HepG2 (cell line): ENCODE results near the gene AP3D1. TPM values are rescaled to one million over a fixed set of nuclear protein-coding genes. Genes with fewer than 3 reads are reported as not detected.
A peak's percentile ranks its signal among the peaks of the same experiment; 100 is the strongest.

Source experiments
- KDM1A ChIP-seq: IDR thresholded peaks from 2 replicates; pipeline ENCODE4 v1.6.1; 2016; ENCODE audit warnings: missing compliant biosample characterization
- PAXIP1 ChIP-seq: sonication (generic); formaldehyde crosslinking; conservative IDR thresholded peaks from 2 replicates; pipeline ENCODE4 v1.4.0; 2020; ENCODE audit warnings: mild to moderate bottlenecking, missing genetic modification reagents, moderate library complexity
- RXRA ChIP-seq: sonication (generic); formaldehyde crosslinking; IDR thresholded peaks from 2 replicates; pipeline ENCODE4 v1.5.1; 2020; ENCODE audit warnings: missing genetic modification reagents
- ZBTB8A ChIP-seq: sonication (generic); formaldehyde crosslinking; IDR thresholded peaks from 2 replicates; pipeline ENCODE4 v1.4.0; 2020; ENCODE audit warnings: mild to moderate bottlenecking, low read depth, missing genetic modification reagents, borderline replicate concordance
- ZFX ChIP-seq: sonication (generic); formaldehyde crosslinking; IDR thresholded peaks from 2 replicates; pipeline ENCODE4 v1.4.0; 2020; ENCODE audit warnings: mild to moderate bottlenecking, low read depth, missing genetic modification reagents, moderate library complexity
- ZNF318 ChIP-seq: sonication (generic); formaldehyde crosslinking; IDR thresholded peaks from 2 replicates; pipeline ENCODE4 v1.4.0; 2020; ENCODE audit warnings: mild to moderate bottlenecking, missing genetic modification reagents
- ZNF33A ChIP-seq: sonication (generic); formaldehyde crosslinking; IDR thresholded peaks from 2 replicates; pipeline ENCODE4 v1.5.1; 2020; ENCODE audit warnings: missing genetic modification reagents, mild to moderate bottlenecking, moderate library complexity, borderline replicate concordance
- ZXDC ChIP-seq: sonication (generic); formaldehyde crosslinking; IDR thresholded peaks from 2 replicates; pipeline ENCODE4 v1.5.0; 2020; ENCODE audit warnings: mild to moderate bottlenecking, missing genetic modification reagents
- polyA plus RNA-seq, 8 experiments: library from polyadenylated mRNA; depleted of rRNA in 3 of 8; stranded (reverse) in 7 of 8; unstranded in 1 of 8; fragments of >200 nt; fragmentation: Illumina TruSeq in 4 of 8; extraction: Trizol in 4 of 8; gene quantifications; 2 replicates each; pipeline versions ENCODE4 v1.2.1 to v1.2.3, GENCODE V29; 2011 to 2016; ENCODE audit warnings: low read depth in 4 of 8, missing spikeins in 1 of 8, mixed read lengths in 1 of 8; ENCODE audit not compliant: insufficient read depth in 1 of 8
- total RNA-seq, 5 experiments: library from RNA; depleted of rRNA; stranded (reverse); fragments of >200 nt; fragmentation: Illumina TruSeq; extraction: Trizol; gene quantifications; 2 replicates each; pipeline ENCODE4 v1.2.3, GENCODE V29; 2016; ENCODE audit warnings: low read depth in 1 of 5

The AP3D1 gene
- total and polyA plus RNA-seq, 2 of the 13 experiments (the other 11 are each of a cell fraction or from before 2014, with no cell fraction given) = 68.0 to 82.6 TPM

GRCh38 chr19:2168619-2169424, 17.5 kb upstream of the AP3D1 start (continued):
- no peak for TF ChIP-seq ZNF318 (CRISPR knock-in tag)
- TF ChIP-seq ZBTB8A (CRISPR knock-in tag) = no peak
- peak; percentile 92 for TF ChIP-seq RXRA (CRISPR knock-in tag)
- TF ChIP-seq PAXIP1 (CRISPR knock-in tag) = peak; percentile 95
- TF ChIP-seq ZFX (CRISPR knock-in tag) = peak; percentile 83; the same call in 1 of the 2 replicates
- TF ChIP-seq ZNF33A (CRISPR knock-in tag) = no peak
- peak; percentile 95 for TF ChIP-seq KDM1A (CRISPR knock-in tag)
- TF ChIP-seq ZXDC (CRISPR knock-in tag) = peak; percentile 85
